Hepatocyte (in vitro differentiated cells): Measurements from ENCODE around the gene HS2ST1.

Experiments
- EZH2phosphoT487 ChIP-seq: fragments of 200-600 bp; sonication (generic); IDR thresholded peaks from one replicate; pipeline ENCODE4 v1.6.1; 2018; ENCODE audit warnings: antibody characterized with exemption, mild to moderate bottlenecking, low read depth, moderate library complexity; ENCODE audit not compliant: unreplicated experiment, severe bottlenecking
- TF ChIP-seq, protein P1 (sequence below): fragments of 200-600 bp; sonication (generic); IDR thresholded peaks from 2 replicates; pipeline ENCODE4 v1.5.1; 2016; ENCODE audit warnings: antibody characterized with exemption, mild to moderate bottlenecking; ENCODE audit not compliant: poor library complexity

- TF ChIP-seq, protein P1, sequence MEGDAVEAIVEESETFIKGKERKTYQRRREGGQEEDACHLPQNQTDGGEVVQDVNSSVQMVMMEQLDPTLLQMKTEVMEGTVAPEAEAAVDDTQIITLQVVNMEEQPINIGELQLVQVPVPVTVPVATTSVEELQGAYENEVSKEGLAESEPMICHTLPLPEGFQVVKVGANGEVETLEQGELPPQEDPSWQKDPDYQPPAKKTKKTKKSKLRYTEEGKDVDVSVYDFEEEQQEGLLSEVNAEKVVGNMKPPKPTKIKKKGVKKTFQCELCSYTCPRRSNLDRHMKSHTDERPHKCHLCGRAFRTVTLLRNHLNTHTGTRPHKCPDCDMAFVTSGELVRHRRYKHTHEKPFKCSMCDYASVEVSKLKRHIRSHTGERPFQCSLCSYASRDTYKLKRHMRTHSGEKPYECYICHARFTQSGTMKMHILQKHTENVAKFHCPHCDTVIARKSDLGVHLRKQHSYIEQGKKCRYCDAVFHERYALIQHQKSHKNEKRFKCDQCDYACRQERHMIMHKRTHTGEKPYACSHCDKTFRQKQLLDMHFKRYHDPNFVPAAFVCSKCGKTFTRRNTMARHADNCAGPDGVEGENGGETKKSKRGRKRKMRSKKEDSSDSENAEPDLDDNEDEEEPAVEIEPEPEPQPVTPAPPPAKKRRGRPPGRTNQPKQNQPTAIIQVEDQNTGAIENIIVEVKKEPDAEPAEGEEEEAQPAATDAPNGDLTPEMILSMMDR = no peak
- no peak for TF ChIP-seq EZH2phosphoT487
Observed at GRCh38 chr1:87129038-87129437, 214.6 kb downstream of the HS2ST1 start.
